ENCODE measurements around the gene RAB1A. TPM values are rescaled to one million over a fixed set of nuclear protein-coding genes. Genes with fewer than 3 reads are reported as not detected.

The RAB1A gene
- total and polyA plus RNA-seq, 10 of the 15 experiments (the other 5 are each of a cell fraction or from before 2014, with no cell fraction given): 48.9 to 171 (median 83.4) TPM

GRCh38 chr2:65137197-65137775 is 7.4 kb upstream of the RAB1A start:
- POLR2A ChIA-PET: interaction anchor here (1.1 kb wide), 1 partner anchor 12 kb away, joined by 15 read pairs; no protein-coding TSS in a partner anchor
- WGBS (ENCODE audit: insufficient coverage, insufficient replicate concordance, low lambda C conversion rate, missing lambda C conversion rate): 89% methylated on average over 2 of the region's 2 CpGs
- H4K20me1 ChIP-seq (ENCODE audit: control insufficient read depth, insufficient read depth): no peaks in the 10 kb centered on the region

More at GRCh38 chr2:65137197-65137775, 7.4 kb upstream of the RAB1A start:
- CTCF ChIA-PET: interaction anchor here (1.0 to 1.4 kb wide), 2 partner anchors 23 to 32 kb away, joined by 4 to 8 read pairs; no protein-coding TSS in a partner anchor
- no TSS peak for BruUV-seq (replicated peaks)
- SMC1A ChIA-PET (ENCODE audit: uncharacterized antibody, unreplicated experiment): no interaction called here
- Histone ChIP-seq H3K9ac (ENCODE audit: control insufficient read depth, insufficient read depth, low read length) (no peak overlapping the region), H3K4me2 (ENCODE audit: control insufficient read depth, insufficient read depth) (no peak overlapping the region), H3K9me3 (replicated peaks; ENCODE audit: control insufficient read depth, insufficient read depth, low read length) (no peaks in the 10 kb centered on the region), H3K79me2 (ENCODE audit: control insufficient read depth, insufficient read depth, low read length) (no peaks in the 10 kb centered on the region), H3K36me3 (ENCODE audit: control insufficient read depth in 2 of 2, insufficient read depth in 2 of 2, low read length in 1 of 2) (no peaks in the 10 kb centered on the region), H3K4me3 (no peak overlapping the region), H3K27ac (ENCODE audit: control insufficient read depth, insufficient read depth) (no peak overlapping the region), H3K27me3 (replicated peaks in 1 of 2; ENCODE audit: control insufficient read depth in 2 of 2, insufficient read depth in 2 of 2, low read length in 1 of 2) (no peaks in the 10 kb centered on the region), H3K4me1 (ENCODE audit: control insufficient read depth, insufficient read depth, low read length) (no peaks in the 10 kb centered on the region), H2AFZ (ENCODE audit: control insufficient read depth, low read depth, low read length) (no peak overlapping the region)
- RAD21 ChIA-PET (ENCODE audit: unreplicated experiment): interaction anchor here (0.5 to 1.0 kb wide), 2 partner anchors 73 to 145 kb away, joined by 4 read pairs; no protein-coding TSS in a partner anchor
- FAIRE-seq (no peak), ATAC-seq (no peak), DNase-seq (ENCODE audit: low read depth, low spot score) (no peak)
- in situ Hi-C loops (cut with MboI): no loop called here
- intact Hi-C loops (cut with micrococcal nuclease; ENCODE audit: unreplicated experiment): no loop called here
- TF ChIP-seq, protein P1, sequence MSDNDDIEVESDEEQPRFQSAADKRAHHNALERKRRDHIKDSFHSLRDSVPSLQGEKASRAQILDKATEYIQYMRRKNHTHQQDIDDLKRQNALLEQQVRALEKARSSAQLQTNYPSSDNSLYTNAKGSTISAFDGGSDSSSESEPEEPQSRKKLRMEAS (IDR thresholded peaks at IDR 0.05; ENCODE audit: low read depth, low read length): no peak
- TF ChIP-seq RUNX3 (IDR thresholded peaks at IDR 0.05; ENCODE audit: low read length) (no peak), RFX5 (IDR thresholded peaks at IDR 0.05; ENCODE audit: low read depth, low read length) (no peak), ZNF24 (IDR thresholded peaks at IDR 0.05) (no peak), LARP7 (IDR thresholded peaks at IDR 0.05) (no peak), NFIC (IDR thresholded peaks at IDR 0.05; ENCODE audit: low read depth, low read length) (no peak), ASH2L (IDR thresholded peaks at IDR 0.05; ENCODE audit: borderline replicate concordance, low read depth) (no peak), NR2C2 (IDR thresholded peaks at IDR 0.05; ENCODE audit: borderline replicate concordance, control insufficient read depth, insufficient read length, low read depth) (no peak), TCF3 (IDR thresholded peaks at IDR 0.05; ENCODE audit: borderline replicate concordance, insufficient read depth, low read depth, low read length) (no peak), SRF (IDR thresholded peaks at IDR 0.05; ENCODE audit: low read depth in 2 of 2, low read length in 2 of 2) (no peak), IRF3 (IDR thresholded peaks at IDR 0.05) (no peak), HDAC2 (IDR thresholded peaks at IDR 0.05) (no peak), IRF5 (IDR thresholded peaks at IDR 0.05; ENCODE audit: borderline replicate concordance) (no peak), MEF2B (IDR thresholded peaks at IDR 0.05; ENCODE audit: partially characterized antibody, poor library complexity, severe bottlenecking) (no peak), CTCF (IDR thresholded peaks at IDR 0.05 in 2 of 3, conservative IDR thresholded peaks at IDR 0.05 in 1 of 3; ENCODE audit: control insufficient read depth in 2 of 3, extremely low read depth in 1 of 3, insufficient read depth in 1 of 3, low read depth in 3 of 3, low read length in 3 of 3) (no peak), EGR1 (IDR thresholded peaks at IDR 0.05; ENCODE audit: borderline replicate concordance in 1 of 2, low read depth in 2 of 2, low read length in 2 of 2) (no peak)
- TF ChIP-seq, protein P2, sequence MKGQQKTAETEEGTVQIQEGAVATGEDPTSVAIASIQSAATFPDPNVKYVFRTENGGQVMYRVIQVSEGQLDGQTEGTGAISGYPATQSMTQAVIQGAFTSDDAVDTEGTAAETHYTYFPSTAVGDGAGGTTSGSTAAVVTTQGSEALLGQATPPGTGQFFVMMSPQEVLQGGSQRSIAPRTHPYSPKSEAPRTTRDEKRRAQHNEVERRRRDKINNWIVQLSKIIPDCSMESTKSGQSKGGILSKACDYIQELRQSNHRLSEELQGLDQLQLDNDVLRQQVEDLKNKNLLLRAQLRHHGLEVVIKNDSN (IDR thresholded peaks at IDR 0.05; ENCODE audit: borderline replicate concordance, extremely low read length, insufficient read depth, low read depth, low read length): no peak

Data from GM12878 (cell line).